Right renal cortex interstitium (tissue), 3 donors: ENCODE data around the gene HVCN1. TPM values are rescaled to one million over a fixed set of nuclear protein-coding genes. Genes with fewer than 3 reads are reported as not detected.

Experiments
- DNase-seq, 3 donors: peaks; one replicate each; pipeline ENCODE4 v3.0.0-alpha.2; 2013; ENCODE audit warnings: low read depth in 3 of 3, low spot score in 2 of 3
- polyA plus RNA-seq, 3 donors: library from polyadenylated mRNA; unstranded; fragments of 120-200 nt; gene quantifications; one replicate each; pipeline ENCODE4 v1.2.1, GENCODE V29; 2013; ENCODE audit not compliant: insufficient read length in 3 of 3

Gene HVCN1
- polyA plus RNA-seq, 3 donors, result 8.9 to 10.6 (median 8.9) TPM

DNA sequence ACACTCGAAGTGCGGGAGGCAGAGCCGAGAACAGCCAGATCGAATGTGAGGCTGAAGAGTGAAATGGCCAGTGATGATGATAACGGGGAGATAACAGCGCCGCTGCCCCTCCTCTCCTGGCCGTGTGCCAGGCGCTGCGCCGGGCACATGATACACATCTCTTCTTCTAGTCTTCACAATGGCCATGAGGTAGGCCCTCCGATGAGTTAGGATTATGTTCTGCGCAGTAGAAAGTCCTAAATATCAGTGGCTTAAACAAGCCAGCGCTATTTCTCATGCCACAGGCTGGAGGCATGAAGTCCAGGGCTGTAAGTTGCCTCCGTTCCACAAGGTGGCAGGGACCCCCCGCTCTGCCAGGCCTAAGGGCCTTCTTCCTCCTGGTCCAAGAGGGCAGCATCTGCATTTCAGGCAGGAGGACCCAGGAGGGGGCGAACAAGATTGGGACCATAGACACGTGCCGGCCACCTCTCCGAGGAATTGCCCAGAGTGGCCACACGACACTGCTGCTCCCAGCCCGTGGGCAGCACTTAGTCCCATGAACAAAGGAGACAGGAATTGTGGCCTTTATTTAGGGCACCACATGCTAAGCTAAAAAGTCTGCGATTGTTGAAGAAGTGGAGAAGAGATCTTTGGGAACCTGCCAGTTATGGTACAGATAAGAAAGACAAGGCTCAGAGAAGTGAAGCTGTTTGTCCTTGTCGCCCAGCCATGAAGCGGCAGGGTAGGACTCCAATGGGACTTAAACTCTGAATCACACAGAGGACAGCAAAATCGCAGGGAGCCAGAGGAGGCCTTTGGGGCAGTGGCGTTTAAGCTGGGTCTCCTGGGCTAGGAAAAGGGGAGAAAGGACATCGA lies 10.9 kb upstream of the HVCN1 start:
- no peak for DNase-seq

DNA sequence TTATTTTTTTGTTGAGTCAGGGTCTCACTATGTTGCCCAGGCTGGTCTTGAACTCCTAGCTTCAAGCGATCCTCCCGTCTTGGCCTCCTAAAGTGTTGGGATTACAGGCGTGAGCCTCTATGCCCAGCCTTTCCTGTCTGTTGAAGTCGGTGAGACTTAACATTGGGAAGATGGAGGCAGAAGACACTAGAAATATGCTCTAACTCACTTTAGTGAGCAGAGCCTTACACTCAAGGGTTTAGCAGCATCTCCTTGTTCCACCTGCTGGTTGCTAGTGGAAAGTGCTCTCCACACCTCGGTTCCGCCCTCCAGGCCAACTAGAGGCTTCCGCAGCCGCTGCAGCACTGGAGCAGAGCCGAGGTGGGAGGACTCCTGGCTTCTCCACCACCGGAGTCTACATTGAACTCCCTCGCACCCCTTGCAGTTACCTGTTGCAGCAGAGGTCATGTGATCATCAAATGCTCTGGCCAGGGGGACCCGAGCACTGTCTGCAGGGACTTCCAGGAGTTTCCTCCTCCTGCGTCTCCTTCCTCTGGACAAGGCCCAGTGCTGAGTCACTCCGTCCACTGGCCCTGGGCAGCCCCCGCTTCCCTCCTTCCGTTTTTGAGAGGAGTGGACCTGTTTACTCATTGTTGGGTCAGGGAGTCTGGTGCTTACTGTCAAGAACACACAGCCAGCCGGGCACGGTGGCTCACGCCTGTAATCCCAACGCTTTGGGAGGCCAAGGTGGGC lies 9.4 kb upstream of the HVCN1 start:
- peak in 2 of 3 donors; percentile 21 to 29 for DNase-seq

DNA sequence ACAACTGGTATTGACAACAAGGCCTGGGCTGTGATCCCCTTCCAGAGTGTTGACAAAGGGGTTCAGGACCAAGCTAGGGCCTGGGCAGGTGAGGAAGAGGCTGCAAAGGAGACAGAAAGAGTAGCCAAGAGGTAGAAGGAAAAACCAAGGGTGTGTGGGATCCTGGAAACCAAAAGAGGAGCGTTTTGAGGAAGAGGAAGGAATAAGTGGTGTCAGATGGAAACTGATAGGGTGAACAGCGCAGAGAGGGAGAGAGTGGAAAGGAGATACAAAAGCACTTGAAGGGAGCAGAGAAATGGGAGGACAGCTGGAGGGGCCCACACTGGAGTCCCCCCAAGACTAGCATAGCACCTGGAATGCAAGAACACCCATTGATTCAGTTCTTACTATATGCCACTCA lies 8.3 kb upstream of the HVCN1 start:
- DNase-seq, result no peak

DNA sequence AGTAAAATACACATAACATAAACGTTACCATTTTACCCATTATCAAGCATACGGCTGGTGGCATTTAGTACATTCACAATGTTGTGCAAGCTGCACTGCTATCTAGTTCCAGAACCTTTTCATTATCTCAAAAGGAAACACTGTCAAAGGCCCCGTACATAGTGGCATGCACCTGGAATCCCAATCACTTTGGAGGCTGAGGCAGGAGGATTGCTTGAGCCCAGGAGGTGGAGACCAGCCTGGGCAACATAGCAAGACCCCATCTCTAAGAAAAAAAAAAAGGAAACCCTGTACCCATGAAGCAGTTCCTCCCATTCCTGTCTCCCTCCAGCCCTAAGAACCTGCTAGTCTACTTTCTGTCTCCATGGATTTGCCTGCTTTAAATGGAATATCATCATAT lies 7.4 kb upstream of the HVCN1 start:
- no peak for DNase-seq

DNA sequence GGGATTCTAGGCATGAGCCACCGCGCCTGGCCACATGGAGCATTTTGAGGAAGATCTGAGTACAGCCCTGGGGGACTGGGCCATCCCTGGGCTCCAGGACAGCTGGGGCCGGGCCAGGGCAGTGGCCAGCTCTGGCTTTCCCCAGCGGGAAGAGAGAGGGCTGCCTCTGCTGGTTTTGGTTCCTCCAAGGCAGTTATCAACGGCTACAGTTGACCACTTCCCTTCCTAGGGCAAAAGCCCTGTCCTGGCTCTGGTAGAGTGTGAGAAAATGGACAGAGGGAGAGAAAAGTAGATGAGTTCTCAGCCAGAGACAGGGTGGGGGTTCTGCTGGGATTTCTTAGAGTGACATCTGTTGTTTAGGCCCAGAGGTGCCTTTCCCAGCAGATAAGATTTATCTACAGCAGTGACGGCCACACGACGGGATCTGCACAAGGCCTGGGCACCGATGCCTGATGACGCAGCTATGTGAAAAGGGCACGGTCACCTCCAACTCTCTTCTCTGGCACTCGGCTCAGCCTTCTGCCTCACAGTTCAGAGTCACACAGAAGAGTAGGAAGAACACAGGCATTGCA lies 5.5 kb upstream of the HVCN1 start:
- DNase-seq, result no peak

DNA sequence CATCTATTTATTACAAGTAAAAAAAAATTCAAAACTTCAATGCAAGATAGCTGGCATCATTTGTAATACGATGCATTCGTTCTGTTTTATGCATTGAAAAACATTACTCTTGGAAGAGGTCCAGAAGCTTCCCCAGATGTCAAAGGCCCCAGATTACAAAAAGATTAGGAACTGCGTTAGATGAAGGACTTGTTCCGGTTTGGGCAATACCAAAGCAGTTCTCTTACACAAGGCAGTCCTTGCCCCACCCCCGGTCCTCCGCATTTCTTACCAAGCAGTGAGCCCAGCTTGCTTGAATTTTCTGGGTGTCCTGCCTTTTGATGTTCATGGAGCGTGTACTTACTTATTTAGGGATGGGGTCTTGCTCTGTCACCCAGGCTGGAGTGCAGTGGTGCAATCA lies 4.8 kb upstream of the HVCN1 start:
- no peak for DNase-seq

DNA sequence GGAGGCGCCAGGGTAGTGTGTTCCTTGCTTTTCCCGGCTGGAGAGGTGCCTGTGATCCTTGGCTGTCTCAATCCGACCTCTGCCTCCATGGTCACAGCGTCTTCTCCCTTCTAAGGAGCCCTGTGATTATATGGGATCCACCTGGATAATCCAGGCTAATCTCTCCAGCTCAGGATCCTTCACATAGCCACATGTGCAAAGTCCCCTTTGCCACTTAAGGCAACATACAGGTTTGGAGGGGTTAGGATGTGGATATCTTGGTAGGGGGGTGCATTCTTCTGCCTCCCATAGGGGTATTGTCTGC lies 1.2 kb upstream of the HVCN1 start:
- no peak for DNase-seq

DNA sequence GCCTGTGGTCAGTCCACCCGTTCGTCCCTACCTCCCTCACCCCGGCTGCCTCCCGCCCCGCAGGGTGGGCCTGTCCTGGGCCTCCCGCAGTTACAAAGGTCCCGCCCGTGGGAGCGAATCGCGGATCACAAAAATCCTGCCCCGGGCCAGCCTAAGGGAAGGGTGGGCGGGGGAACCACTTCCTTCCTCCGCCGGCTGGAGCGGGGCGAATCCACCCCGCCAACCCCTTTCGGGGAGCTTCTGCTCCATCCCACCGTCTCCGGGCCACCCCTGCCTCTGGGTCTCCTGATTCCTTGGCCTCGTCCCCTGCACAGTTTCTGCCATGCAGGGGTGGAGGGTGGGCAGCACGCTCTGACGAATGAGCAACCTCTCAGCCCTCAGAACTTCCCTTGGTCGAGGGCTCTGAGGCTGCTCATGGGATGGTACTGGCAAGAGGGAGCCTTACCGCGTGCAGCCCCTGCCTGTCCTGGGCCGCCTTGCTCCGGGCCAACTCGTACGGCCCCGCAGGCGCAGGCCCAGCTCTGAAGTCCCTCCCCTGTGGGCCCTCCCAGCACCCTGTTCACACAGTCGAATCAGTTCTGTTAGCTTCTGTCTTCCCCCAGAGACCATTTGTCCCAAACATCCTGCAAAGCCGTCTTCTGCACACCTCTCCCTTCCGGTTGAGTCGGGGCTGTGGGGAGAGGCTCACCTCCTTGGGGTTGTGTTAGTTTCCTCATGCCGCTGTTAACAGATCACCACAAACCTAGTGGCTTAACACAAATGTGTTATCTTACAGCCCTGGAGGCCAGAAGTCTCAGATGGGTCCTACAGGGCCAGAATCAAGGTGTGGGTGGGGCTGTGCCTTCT lies 589 bp upstream of the HVCN1 start:
- peak in 2 of 3 donors; percentile 18 to 39 for DNase-seq

DNA sequence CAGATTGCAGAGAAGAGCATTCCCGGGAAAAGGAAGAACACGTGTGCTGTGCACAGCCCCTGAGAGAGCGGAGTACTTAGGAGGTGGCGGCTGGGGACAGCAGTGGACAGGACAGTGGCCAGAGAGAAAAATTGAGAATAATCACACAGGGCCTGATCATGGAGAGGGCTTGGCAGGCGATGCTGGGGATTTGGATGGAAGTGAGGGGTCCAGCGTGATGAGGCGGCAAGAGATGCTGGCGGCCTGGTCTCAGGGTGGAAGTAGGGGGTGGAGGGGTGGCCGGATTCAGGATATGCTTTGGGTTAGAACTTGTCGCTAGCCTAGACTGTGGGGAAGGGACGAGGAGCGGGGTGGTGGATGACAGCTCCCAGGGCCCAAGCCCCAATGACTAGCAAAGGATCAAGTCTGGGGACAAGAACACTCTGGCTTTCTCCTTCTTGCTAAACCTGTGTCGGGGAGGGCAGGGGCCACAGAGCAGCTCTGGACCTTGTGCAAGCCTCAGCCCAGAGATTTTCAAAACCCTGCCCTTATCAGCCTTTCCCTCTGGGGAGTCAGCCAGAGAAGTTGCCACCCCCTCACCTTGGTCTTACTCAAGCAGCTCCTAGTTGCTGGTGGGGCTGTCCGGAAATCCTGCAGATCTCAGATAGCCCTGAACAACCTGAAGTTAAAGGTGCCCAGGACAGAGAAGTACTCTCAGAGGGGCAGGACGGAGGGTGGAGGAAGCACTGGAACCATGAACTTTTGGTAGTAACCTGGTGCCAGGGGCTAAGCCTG lies 1.3 kb downstream of the HVCN1 start:
- no peak for DNase-seq

DNA sequence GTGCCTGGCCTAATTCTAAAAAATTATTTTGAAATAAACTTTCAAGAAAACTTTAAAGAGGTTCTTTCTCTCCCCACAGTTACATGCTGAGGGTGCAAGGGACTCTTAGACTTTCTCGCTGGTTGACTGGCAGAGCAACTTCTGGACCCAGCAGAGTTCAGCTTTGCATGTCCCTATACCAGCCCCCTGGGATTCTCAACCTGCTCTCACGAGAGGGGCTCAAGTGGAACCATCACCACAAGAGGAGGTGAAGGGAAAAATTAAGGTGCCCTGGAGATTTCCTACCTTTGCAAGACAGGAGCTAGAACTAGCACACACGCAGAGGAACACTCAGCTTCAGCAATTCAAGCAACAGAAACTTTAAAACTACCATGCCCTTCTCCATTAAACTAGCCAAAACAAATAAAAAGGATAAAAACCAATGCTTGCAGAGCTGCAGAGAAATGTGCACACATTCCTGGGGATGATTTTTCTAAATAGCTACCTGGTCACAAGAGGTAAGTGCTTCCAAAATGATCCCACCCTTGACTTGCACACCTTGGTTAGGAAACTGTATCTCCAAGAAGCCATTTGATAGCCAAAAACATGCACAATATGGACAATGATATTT lies 2.5 kb downstream of the HVCN1 start:
- no peak for DNase-seq

DNA sequence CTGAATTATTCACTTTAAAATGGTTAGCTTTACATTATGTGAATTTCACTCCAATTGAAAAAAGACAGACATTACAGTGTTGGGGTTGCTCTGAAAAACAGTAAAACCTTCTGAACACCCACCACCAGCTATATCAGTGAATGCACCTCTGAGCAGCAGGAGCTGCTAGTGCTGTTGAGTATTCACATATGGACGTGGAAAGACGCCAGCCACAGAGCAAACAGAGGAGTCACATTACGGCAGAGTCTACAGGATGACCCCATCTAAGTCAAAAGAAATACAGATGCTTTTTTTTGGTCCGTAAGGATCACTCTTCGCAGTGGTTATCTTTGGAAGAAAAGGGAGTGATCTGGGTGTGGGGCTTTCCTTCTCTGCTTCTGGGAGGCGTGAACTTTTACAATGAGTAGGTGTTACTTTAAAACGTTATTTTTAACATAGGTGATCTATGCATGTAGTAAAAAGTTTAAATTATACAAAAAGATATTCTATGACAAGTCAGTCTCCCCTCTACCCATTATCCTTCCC lies 4.5 kb downstream of the HVCN1 start:
- DNase-seq, result no peak

DNA sequence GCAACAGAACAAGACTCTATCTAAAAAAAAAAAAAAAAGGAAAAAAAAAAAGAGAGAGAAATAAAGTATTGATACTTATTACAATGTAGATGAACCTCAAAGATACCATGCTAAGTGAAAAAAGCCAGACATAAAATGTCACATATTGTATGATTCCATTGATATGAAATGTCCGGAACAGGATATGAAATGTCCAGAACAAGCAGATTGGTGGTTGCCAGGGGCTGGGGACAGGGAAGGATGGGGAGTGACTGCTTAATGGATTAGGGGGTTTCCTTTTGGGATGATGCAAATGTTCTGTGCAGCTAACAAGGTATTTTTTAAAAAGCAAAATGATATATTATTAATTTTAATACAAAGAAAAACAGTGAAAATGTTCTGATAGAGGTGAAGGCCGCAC lies 5.0 kb downstream of the HVCN1 start:
- no peak for DNase-seq

DNA sequence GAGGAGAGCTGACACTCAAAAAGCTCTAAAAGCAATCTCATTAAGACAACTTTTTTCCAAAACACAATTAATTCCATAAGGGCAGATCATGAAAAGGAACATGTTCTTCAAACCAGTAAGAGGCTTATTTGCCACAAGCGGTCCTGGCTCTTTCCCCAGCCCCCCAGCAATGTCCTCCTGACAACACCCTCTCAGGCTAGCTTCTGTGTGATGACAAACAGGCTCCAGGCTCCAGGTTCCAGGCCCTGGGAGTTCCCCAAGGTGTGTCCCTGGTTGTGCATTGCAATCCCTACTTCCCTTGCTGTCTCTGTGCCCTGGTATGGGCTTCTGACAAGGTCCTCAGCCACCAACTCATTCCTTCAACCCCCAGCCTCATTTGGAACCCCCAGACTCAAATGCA lies 8.9 kb downstream of the HVCN1 start:
- no peak for DNase-seq

DNA sequence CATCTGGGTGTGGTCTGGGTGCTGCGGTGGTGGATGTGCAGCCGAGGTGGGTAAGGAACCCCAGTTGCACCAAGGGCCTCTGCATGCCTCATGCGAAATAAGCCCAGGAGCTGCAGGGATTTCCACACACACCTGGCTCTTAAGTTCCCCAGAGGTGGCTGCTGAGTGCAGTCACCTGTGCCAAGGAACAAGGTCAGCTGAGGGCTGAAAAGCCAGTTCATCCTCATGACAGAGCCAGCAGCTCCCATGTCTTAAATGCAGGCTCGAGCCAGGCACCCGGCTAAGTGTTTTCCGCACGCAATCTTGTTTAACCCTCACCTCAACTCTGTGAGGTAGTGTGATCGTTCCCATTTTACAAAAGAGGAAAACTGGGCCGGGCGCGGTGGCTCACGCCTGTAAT lies 9.7 kb downstream of the HVCN1 start:
- DNase-seq, result no peak

DNA sequence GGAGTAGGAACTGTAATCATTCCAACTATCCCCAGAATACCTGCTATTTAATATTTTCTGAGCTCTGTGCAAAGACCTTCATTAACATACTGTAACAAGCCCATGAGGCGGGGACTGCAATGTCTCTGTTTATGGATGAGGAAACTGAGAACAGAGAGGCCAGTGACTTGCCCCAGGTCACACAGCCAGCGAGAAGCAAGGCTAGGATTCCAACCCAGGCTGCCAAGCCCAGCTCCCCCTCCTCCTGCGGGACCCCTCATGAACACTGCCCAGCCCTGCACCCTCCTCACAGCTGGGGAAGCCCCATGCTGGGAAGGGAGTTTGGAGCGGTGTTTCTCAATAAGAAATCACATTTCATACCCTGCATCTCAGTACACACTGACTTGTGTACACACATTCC lies 10.9 kb downstream of the HVCN1 start:
- DNase-seq, result no peak

DNA sequence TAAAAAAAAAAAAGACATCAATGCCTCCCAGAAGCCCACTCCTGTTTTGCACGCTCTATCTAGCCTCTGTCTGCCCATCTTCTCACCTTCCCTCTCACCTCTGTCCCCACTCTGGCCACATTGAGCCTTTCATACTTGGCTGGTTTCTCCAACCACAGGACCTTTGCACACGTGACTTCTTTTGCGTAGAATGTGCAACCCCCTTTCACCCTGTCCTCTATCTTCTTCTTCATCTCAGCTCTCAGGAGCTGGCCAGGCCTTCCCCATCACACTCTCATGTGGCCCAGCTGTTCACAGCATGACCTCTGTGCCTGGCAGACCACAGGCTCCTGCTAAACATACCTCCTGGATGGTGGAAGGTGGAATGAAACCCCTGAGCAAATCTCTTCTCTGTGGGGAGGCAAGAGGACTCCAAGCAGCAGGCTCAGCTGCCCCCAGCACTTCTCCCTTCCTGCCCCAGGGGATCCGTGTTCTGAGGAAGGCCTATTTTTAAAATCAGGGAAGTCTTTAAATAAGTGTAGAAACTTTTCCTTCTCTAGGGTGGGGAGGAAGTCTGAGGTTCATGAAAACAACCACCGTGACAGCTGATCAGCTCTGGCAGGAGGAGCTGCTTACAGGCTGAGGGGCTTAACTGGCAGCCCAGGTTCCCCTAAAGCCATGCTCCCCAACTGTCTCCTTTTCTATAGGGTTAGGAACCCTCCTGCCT lies 11.6 kb downstream of the HVCN1 start:
- DNase-seq, result no peak

DNA sequence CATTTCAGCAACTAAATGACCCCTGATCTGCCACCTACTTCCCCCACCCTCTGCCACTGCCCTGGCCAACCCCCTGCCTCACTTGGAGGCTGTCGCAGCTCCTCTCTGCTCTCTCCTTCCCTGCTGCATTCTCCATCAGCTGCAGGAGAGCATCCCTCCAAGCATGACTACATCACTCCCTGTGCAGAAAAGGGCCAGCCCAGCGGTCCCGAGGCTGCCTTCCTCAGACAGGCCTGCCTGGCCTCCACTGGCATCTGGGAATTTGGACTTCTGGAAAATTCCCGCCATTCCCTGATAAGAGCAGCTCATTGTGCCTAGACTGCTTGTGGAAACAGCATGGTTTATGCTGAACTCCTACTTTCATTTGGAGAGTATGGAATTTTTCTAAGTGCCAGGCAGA lies 12.7 kb downstream of the HVCN1 start:
- DNase-seq, result no peak

DNA sequence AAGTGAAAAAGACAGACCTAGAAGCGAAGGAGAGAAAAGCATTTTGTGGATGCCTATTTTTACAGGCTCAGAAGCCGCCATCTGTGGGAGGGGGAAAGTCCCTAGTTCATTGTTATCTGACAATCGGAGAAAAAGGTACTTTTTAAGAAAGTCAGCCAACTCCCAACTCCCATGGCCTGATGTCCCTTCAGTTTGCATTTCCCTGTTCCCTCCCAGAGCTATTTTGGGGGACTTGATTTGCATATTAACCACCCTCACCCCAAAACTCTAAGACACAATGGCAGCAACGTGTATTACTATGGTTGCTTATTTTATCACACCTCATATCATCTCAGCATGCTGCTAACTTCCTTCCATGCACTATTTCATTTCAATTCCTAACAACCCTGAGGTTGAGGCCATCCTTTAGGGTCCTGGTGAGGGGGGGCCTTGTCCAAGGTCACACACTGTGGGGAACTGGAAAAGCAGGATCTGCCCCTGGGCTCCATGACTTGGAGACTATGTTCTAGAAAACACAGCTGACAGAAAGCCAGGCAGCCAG lies 18.7 kb downstream of the HVCN1 start:
- no peak for DNase-seq

DNA sequence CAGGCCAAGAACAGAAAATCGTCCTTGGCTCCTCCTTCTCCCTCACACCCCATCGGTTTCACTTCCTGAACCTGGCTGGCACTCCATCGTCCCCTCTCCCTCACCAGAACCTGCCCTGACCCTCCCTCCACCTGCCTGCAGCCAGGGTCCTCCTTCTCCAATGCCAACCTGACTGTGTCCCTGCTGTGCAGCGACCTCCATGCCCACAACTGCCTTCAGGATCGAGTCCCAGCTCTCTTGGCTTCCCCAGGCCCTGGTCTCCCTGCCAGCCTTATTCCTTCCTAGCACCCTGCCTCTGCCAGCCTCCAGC lies 19.8 kb downstream of the HVCN1 start:
- DNase-seq, result no peak
